SK-N-DZ (cell line): ENCODE results near the gene CDKN1C.

Source experiments
- small RNA-seq, 2 experiments: library from RNA; depleted of rRNA; stranded (forward); fragments of <200 nt; gene quantifications; one replicate each; pipeline ENCODE3, GENCODE V24; 2014

CDKN1C gene

Small RNA genes within 50 kb of the gene (small RNA-seq; reads per million reads assigned to genes)
- gene AC013791.1 = 0 reads per million in 2 experiments
